ENCODE data around the gene MLH3.

DNA sequence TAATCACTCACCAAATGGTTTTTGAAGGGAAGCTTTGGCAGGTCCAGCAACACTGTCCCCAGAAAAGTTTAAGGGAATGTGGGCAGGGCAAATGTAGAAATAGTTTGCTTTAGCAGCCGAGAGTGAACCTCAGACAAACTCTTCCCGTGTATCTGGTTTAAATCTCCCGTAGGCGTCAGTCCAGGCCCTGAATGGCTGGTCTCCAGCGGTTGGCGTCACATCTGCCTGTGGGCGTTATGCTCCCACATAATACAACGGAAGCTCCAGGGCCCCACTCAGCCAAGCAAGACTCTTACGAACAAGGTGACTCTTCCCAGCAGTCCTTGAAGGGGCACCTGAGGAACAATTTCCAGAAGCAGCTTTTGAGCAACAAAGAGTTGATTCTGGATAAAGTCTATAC lies 19.1 kb upstream of the MLH3 start:
- TF ChIP-seq, protein P1, sequence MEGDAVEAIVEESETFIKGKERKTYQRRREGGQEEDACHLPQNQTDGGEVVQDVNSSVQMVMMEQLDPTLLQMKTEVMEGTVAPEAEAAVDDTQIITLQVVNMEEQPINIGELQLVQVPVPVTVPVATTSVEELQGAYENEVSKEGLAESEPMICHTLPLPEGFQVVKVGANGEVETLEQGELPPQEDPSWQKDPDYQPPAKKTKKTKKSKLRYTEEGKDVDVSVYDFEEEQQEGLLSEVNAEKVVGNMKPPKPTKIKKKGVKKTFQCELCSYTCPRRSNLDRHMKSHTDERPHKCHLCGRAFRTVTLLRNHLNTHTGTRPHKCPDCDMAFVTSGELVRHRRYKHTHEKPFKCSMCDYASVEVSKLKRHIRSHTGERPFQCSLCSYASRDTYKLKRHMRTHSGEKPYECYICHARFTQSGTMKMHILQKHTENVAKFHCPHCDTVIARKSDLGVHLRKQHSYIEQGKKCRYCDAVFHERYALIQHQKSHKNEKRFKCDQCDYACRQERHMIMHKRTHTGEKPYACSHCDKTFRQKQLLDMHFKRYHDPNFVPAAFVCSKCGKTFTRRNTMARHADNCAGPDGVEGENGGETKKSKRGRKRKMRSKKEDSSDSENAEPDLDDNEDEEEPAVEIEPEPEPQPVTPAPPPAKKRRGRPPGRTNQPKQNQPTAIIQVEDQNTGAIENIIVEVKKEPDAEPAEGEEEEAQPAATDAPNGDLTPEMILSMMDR (conservative IDR thresholded peaks at IDR 0.05; ENCODE audit: low read depth in 2 of 2): no peak
- TF ChIP-seq, protein P2, sequence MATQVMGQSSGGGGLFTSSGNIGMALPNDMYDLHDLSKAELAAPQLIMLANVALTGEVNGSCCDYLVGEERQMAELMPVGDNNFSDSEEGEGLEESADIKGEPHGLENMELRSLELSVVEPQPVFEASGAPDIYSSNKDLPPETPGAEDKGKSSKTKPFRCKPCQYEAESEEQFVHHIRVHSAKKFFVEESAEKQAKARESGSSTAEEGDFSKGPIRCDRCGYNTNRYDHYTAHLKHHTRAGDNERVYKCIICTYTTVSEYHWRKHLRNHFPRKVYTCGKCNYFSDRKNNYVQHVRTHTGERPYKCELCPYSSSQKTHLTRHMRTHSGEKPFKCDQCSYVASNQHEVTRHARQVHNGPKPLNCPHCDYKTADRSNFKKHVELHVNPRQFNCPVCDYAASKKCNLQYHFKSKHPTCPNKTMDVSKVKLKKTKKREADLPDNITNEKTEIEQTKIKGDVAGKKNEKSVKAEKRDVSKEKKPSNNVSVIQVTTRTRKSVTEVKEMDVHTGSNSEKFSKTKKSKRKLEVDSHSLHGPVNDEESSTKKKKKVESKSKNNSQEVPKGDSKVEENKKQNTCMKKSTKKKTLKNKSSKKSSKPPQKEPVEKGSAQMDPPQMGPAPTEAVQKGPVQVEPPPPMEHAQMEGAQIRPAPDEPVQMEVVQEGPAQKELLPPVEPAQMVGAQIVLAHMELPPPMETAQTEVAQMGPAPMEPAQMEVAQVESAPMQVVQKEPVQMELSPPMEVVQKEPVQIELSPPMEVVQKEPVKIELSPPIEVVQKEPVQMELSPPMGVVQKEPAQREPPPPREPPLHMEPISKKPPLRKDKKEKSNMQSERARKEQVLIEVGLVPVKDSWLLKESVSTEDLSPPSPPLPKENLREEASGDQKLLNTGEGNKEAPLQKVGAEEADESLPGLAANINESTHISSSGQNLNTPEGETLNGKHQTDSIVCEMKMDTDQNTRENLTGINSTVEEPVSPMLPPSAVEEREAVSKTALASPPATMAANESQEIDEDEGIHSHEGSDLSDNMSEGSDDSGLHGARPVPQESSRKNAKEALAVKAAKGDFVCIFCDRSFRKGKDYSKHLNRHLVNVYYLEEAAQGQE (IDR thresholded peaks at IDR 0.05; ENCODE audit: unreplicated experiment): no peak
- TF ChIP-seq NANOG (IDR thresholded peaks at IDR 0.05; ENCODE audit: borderline replicate concordance): no peak
- TF ChIP-seq, protein P3, sequence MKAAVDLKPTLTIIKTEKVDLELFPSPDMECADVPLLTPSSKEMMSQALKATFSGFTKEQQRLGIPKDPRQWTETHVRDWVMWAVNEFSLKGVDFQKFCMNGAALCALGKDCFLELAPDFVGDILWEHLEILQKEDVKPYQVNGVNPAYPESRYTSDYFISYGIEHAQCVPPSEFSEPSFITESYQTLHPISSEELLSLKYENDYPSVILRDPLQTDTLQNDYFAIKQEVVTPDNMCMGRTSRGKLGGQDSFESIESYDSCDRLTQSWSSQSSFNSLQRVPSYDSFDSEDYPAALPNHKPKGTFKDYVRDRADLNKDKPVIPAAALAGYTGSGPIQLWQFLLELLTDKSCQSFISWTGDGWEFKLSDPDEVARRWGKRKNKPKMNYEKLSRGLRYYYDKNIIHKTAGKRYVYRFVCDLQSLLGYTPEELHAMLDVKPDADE (IDR thresholded peaks at IDR 0.05): no peak
- no peak for TF ChIP-seq EZH2 (IDR thresholded peaks at IDR 0.05; ENCODE audit: low read depth, unreplicated experiment)
- no peak for TF ChIP-seq POLR2AphosphoS5 (IDR thresholded peaks at IDR 0.05; ENCODE audit: low read depth)
- no peak for TF ChIP-seq EZH2phosphoT487 (IDR thresholded peaks at IDR 0.05; ENCODE audit: unreplicated experiment)
- no peak for TF ChIP-seq STAT1 (IDR thresholded peaks at IDR 0.05; ENCODE audit: unreplicated experiment)
- TF ChIP-seq CREB1 (CRISPR knock-in tag; IDR thresholded peaks at IDR 0.05; ENCODE audit: low read depth): no peak
- no peak for TF ChIP-seq ZNF331 (CRISPR knock-in tag; IDR thresholded peaks at IDR 0.05; ENCODE audit: low read depth)
- TF ChIP-seq ZNF114 (CRISPR knock-in tag; IDR thresholded peaks at IDR 0.05): no peak
- TF ChIP-seq, protein P4, sequence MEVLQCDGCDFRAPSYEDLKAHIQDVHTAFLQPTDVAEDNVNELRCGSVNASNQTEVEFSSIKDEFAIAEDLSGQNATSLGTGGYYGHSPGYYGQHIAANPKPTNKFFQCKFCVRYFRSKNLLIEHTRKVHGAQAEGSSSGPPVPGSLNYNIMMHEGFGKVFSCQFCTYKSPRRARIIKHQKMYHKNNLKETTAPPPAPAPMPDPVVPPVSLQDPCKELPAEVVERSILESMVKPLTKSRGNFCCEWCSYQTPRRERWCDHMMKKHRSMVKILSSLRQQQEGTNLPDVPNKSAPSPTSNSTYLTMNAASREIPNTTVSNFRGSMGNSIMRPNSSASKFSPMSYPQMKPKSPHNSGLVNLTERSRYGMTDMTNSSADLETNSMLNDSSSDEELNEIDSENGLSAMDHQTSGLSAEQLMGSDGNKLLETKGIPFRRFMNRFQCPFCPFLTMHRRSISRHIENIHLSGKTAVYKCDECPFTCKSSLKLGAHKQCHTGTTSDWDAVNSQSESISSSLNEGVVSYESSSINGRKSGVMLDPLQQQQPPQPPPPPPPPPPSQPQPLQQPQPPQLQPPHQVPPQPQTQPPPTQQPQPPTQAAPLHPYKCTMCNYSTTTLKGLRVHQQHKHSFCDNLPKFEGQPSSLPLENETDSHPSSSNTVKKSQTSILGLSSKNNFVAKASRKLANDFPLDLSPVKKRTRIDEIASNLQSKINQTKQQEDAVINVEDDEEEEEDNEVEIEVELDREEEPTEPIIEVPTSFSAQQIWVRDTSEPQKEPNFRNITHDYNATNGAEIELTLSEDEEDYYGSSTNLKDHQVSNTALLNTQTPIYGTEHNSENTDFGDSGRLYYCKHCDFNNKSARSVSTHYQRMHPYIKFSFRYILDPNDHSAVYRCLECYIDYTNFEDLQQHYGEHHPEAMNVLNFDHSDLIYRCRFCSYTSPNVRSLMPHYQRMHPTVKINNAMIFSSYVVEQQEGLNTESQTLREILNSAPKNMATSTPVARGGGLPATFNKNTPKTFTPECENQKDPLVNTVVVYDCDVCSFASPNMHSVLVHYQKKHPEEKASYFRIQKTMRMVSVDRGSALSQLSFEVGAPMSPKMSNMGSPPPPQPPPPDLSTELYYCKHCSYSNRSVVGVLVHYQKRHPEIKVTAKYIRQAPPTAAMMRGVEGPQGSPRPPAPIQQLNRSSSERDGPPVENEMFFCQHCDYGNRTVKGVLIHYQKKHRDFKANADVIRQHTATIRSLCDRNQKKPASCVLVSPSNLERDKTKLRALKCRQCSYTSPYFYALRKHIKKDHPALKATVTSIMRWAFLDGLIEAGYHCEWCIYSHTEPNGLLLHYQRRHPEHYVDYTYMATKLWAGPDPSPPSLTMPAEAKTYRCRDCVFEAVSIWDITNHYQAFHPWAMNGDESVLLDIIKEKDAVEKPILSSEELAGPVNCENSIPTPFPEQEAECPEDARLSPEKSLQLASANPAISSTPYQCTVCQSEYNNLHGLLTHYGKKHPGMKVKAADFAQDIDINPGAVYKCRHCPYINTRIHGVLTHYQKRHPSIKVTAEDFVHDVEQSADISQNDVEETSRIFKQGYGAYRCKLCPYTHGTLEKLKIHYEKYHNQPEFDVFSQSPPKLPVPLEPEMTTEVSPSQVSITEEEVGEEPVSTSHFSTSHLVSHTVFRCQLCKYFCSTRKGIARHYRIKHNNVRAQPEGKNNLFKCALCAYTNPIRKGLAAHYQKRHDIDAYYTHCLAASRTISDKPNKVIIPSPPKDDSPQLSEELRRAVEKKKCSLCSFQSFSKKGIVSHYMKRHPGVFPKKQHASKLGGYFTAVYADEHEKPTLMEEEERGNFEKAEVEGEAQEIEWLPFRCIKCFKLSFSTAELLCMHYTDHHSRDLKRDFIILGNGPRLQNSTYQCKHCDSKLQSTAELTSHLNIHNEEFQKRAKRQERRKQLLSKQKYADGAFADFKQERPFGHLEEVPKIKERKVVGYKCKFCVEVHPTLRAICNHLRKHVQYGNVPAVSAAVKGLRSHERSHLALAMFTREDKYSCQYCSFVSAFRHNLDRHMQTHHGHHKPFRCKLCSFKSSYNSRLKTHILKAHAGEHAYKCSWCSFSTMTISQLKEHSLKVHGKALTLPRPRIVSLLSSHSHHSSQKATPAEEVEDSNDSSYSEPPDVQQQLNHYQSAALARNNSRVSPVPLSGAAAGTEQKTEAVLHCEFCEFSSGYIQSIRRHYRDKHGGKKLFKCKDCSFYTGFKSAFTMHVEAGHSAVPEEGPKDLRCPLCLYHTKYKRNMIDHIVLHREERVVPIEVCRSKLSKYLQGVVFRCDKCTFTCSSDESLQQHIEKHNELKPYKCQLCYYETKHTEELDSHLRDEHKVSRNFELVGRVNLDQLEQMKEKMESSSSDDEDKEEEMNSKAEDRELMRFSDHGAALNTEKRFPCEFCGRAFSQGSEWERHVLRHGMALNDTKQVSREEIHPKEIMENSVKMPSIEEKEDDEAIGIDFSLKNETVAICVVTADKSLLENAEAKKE (CRISPR knock-in tag; IDR thresholded peaks at IDR 0.05): no peak
